ENCODE results near the gene SDK1.
"Not testable (repeated sequence)": the region's sequence is repeated elsewhere in the genome, so short reads cannot be mapped to it uniquely, and the experiment has no call there.

SDK1 gene

GRCh38 chr7:4247106-4247876, 946.2 kb downstream of the SDK1 start:
- no peak overlapping the region for H3K4me3 ChIP-seq (ENCODE audit: low read depth, low read length)
- TF ChIP-seq, protein P1, sequence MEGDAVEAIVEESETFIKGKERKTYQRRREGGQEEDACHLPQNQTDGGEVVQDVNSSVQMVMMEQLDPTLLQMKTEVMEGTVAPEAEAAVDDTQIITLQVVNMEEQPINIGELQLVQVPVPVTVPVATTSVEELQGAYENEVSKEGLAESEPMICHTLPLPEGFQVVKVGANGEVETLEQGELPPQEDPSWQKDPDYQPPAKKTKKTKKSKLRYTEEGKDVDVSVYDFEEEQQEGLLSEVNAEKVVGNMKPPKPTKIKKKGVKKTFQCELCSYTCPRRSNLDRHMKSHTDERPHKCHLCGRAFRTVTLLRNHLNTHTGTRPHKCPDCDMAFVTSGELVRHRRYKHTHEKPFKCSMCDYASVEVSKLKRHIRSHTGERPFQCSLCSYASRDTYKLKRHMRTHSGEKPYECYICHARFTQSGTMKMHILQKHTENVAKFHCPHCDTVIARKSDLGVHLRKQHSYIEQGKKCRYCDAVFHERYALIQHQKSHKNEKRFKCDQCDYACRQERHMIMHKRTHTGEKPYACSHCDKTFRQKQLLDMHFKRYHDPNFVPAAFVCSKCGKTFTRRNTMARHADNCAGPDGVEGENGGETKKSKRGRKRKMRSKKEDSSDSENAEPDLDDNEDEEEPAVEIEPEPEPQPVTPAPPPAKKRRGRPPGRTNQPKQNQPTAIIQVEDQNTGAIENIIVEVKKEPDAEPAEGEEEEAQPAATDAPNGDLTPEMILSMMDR (IDR thresholded peaks at IDR 0.05; ENCODE audit: low read depth, low read length) = no peak

DNA sequence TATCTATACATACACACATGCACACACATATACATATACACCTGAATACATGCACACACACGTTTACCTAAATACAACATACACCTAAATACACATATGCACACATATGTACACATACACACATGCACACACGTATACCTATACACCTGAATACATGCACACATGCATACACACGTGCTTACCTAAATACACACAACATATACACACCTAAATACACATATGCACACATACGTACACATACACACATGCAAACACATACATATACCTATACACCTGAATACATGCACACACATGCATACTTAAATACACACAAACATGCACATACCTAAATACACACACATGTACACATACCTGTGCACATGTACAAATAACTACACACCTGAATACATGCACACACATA, 947.2 kb downstream of the SDK1 start:
- TF ChIP-seq, protein P1 (IDR thresholded peaks at IDR 0.05; ENCODE audit: low read depth, low read length) = no peak
- no peak overlapping the region for H3K4me3 ChIP-seq (ENCODE audit: low read depth, low read length)

DNA sequence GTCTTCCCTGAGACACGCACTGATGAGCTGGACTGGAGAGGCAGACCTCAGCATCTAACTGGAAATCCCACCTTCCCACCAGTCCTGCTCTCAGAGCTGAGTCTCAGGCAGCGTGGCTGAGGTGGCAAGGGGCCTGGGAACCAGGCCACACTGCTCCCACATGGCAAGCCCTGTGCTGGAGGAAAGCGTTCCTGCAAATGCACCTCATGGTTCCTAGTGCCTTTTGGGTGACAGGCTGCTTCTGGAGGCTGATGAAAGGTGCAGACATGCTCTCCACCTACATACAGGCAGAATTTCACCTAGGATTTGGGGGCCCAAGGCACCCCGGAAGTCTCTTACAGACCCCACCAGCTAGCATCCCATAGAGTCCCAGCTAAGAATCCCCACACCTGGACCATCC, 948.2 kb downstream of the SDK1 start:
- no peak overlapping the region for H3K4me3 ChIP-seq (ENCODE audit: low read depth, low read length)
- TF ChIP-seq, protein P1 (IDR thresholded peaks at IDR 0.05; ENCODE audit: low read depth, low read length) = no peak

GRCh38 chr7:4255336-4255735, 954.3 kb downstream of the SDK1 start:
- TF ChIP-seq, protein P1 (IDR thresholded peaks at IDR 0.05; ENCODE audit: low read depth, low read length) = no peak
- no peak overlapping the region for H3K4me3 ChIP-seq (ENCODE audit: low read depth, low read length)

GRCh38 chr7:4256286-4256685, 955.2 kb downstream of the SDK1 start:
- H3K4me3 ChIP-seq (ENCODE audit: low read depth, low read length) = no peak overlapping the region
- TF ChIP-seq, protein P1 (IDR thresholded peaks at IDR 0.05; ENCODE audit: low read depth, low read length) = no peak

DNA sequence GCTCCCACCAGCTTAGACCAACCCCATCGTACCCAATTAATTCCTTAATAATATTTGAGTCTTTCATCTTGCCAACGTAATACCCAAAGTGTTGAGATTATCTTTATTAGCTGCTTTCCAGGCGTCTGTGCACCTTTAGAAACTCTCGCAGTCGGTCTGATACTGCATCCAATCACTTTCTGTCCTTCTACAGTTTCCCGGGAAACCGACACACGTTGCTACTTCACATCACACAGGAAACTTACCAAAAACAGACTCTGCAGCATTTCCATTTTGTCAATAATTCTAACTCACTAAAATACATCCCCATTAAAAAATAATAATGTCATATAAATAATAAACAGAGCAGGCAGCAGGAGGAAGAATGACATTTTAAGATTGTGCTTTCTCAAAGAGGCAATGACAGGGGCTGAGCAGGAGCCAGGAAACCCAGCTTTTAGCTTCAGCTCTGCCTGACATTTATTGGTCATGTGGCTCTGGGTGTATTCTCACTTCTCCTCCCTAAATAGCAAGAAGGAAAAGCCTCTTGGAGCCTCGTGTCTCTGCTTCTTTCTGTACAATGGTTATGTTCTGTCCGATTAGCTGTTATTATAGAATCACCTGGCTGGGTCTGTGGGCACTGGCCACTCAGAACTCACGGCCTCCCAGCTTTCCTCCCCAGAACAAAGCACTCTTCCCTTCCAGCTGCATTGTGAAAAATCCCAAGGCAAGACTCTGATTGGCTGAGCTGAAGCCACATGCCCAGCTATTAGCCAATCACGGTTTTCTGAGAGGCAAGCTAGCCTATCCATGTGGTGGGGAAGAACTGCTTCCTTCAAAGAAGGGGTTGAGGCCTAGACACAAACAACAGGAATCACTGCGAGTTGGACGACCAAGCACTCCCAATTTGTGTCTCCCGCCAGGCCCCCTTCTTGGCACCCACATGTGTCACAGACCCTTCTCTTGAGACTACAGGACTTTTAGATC, 956.4 kb downstream of the SDK1 start:
- TF ChIP-seq, protein P1 (IDR thresholded peaks at IDR 0.05; ENCODE audit: low read depth, low read length) = no peak

GRCh38 chr7:4260116-4260515, 959.1 kb downstream of the SDK1 start:
- not testable (repeated sequence) for H3K4me3 ChIP-seq (ENCODE audit: low read depth, low read length)

More for the DNA sequence above, 956.4 kb downstream of the SDK1 start:
- no peak overlapping the region for H3K4me3 ChIP-seq (ENCODE audit: low read depth, low read length)

All from WI38 (cell line).